ENCODE results near the gene CLDN12.

DNA sequence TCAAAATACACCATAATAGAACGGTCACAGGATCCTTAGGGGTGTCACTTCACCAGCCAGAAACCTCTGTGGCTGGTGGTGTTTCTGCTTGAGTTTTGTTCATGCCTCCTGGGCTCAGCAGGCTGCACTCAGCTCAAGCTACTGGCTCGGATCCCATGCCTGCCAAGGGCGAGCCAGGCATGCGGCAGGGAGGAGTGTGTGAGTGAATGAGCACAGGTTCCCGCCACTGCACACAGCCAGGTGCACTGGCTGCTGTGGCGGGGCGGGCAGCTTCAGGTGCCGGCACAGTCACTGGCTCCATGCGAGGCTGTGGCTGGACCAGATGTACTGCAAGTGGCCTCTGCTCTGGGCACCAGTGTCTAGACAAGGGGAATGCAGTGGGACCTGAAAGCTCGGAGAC lies 29.5 kb downstream of the CLDN12 start:
- TF ChIP-seq, protein P1, sequence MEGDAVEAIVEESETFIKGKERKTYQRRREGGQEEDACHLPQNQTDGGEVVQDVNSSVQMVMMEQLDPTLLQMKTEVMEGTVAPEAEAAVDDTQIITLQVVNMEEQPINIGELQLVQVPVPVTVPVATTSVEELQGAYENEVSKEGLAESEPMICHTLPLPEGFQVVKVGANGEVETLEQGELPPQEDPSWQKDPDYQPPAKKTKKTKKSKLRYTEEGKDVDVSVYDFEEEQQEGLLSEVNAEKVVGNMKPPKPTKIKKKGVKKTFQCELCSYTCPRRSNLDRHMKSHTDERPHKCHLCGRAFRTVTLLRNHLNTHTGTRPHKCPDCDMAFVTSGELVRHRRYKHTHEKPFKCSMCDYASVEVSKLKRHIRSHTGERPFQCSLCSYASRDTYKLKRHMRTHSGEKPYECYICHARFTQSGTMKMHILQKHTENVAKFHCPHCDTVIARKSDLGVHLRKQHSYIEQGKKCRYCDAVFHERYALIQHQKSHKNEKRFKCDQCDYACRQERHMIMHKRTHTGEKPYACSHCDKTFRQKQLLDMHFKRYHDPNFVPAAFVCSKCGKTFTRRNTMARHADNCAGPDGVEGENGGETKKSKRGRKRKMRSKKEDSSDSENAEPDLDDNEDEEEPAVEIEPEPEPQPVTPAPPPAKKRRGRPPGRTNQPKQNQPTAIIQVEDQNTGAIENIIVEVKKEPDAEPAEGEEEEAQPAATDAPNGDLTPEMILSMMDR (IDR thresholded peaks at IDR 0.05) = no peak
- no peak for TF ChIP-seq POLR2A (IDR thresholded peaks at IDR 0.05)

Measured in heart left ventricle (tissue), 13 donors.